Esophagus muscularis mucosa (tissue), 4 donors: ENCODE results near the gene SSBP4. TPM values are rescaled to one million over a fixed set of nuclear protein-coding genes. Genes with fewer than 3 reads are reported as not detected.

Source experiments
- DNase-seq: peaks from one replicate; pipeline ENCODE4 v3.0.0-alpha.2; 2017; ENCODE audit errors: extremely low spot score
- H3K27ac ChIP-seq, 4 donors: fragments of 200-600 bp; sonication (generic); replicated peaks in 1 of 4; 1 replicate in 3 of 4; 2 replicates in 1 of 4; pipeline ENCODE4 v1.5.1; 2016 to 2019; ENCODE audit warnings: mild to moderate bottlenecking in 1 of 4
- H3K27me3 ChIP-seq, 4 donors: fragments of 200-600 bp; sonication (generic); one replicate each; pipeline versions ENCODE4 v1.5.1 to v1.6.0; 2016 to 2019
- H3K36me3 ChIP-seq, 4 donors: fragments of 200-600 bp; sonication (generic); one replicate each; pipeline ENCODE4 v1.5.1; 2016 to 2019
- H3K4me1 ChIP-seq, 4 donors: fragments of 200-600 bp; sonication (generic); one replicate each; pipeline ENCODE4 v1.5.1; 2016 to 2019
- H3K4me3 ChIP-seq, 4 donors: fragments of 200-600 bp; sonication (generic); 1 replicate in 2 of 4; 2 replicates in 2 of 4; pipeline ENCODE4 v1.5.1; 2016 to 2019; ENCODE audit warnings: mild to moderate bottlenecking in 4 of 4, moderate library complexity in 1 of 4
- H3K9me3 ChIP-seq, 4 donors: fragments of 200-600 bp; sonication (generic); 1 replicate in 3 of 4; 2 replicates in 1 of 4; pipeline ENCODE4 v1.5.1; 2016 to 2019
- CTCF ChIP-seq, 3 experiments: fragments of 200-600 bp in 2 of 3; fragments of 450-650 bp in 1 of 3; sonication (generic) in 2 of 3; IDR thresholded peaks; one replicate each; pipeline ENCODE4 v1.5.1; 2017 to 2019; ENCODE audit warnings: antibody characterized with exemption in 3 of 3, mild to moderate bottlenecking in 2 of 3, moderate library complexity in 1 of 3
- EP300 ChIP-seq: sonication (generic); formaldehyde crosslinking; IDR thresholded peaks from one replicate; pipeline ENCODE4 v1.6.1; 2017; ENCODE audit warnings: antibody characterized with exemption
- POLR2A ChIP-seq: fragments of 450-650 bp; IDR thresholded peaks from one replicate; pipeline ENCODE4 v1.6.1; 2017; ENCODE audit warnings: antibody characterized with exemption, moderate library complexity, mild to moderate bottlenecking, low read depth
- POLR2AphosphoS5 ChIP-seq, 2 donors: sonication (generic); formaldehyde crosslinking; IDR thresholded peaks; one replicate each; pipeline ENCODE4 v1.6.1; 2017; ENCODE audit warnings: antibody characterized with exemption in 2 of 2
- WGBS: methylation state at CpG from one replicate; pipeline ENCODE4 v1.1.5; 2018; 5-methylcytosine and 5-hydroxymethylcytosine counted together
- intact Hi-C: fragments of 100-400 bp; cut with DNase I; formaldehyde crosslinking; loops from one replicate; pipeline ENCODE4 v1.15.1; 2023
- total RNA-seq, 4 donors: library from RNA; depleted of rRNA; stranded (reverse); fragments of >200 nt; gene quantifications; one replicate each; pipeline versions ENCODE4 v1.1.0 to v1.2.1, GENCODE V29; 2016

SSBP4 gene
- total RNA-seq, 4 donors from 2014 or later = 53.2 to 109 (median 77.8) TPM

- no peak for TF ChIP-seq POLR2AphosphoS5 (IDR thresholded peaks at IDR 0.05)
- no peak for TF ChIP-seq CTCF (IDR thresholded peaks at IDR 0.05)
- no peak for TF ChIP-seq POLR2A
- no peak for TF ChIP-seq EP300
Observed at GRCh38 chr19:18389726-18390064, 29.5 kb upstream of the SSBP4 start.

GRCh38 chr19:18390065-18390907 is 28.9 kb upstream of the SSBP4 start:
- Histone ChIP-seq H3K27ac (no peak overlapping the region), H3K36me3 (no peaks in the 10 kb centered on the region), H3K27me3 (peaks cover 0 to 13% (median 0%) of the 10 kb centered on the region in 4 donors), H3K4me1 (peaks cover 12 to 33% (median 29%) of the 10 kb centered on the region in 4 donors), H3K9me3 (no peaks in the 10 kb centered on the region), H3K4me3 (no peak overlapping the region)
- intact Hi-C loops = no loop called here
- 82% methylated on average over 6 of the region's 6 CpGs for WGBS
- no peak for DNase-seq
- TF ChIP-seq EP300 (no peak), POLR2A (no peak), CTCF (IDR thresholded peaks at IDR 0.05) (no peak), POLR2AphosphoS5 (IDR thresholded peaks at IDR 0.05) (no peak)

More at GRCh38 chr19:18389726-18390064, 29.5 kb upstream of the SSBP4 start:
- no peak for DNase-seq
- H3K4me1 ChIP-seq = peaks cover 12 to 33% (median 29%) of the 10 kb centered on the region in 4 donors
- H3K4me3 ChIP-seq = no peak overlapping the region
- no peak overlapping the region for H3K27ac ChIP-seq
- peaks cover 0 to 17% (median 0%) of the 10 kb centered on the region in 4 donors for H3K27me3 ChIP-seq
- intact Hi-C loops = loop anchor here (2.0 kb wide), 1 partner anchor 21 kb away; no protein-coding TSS in a partner anchor
- no peaks in the 10 kb centered on the region for H3K36me3 ChIP-seq
- H3K9me3 ChIP-seq = no peaks in the 10 kb centered on the region

GRCh38 chr19:18391509-18392075 is 27.6 kb upstream of the SSBP4 start:
- H3K4me1 ChIP-seq = peaks cover 8 to 22% (median 20%) of the 10 kb centered on the region in 4 donors
- no peaks in the 10 kb centered on the region for H3K36me3 ChIP-seq
- no peak overlapping the region for H3K27ac ChIP-seq
- no peak for TF ChIP-seq EP300
- TF ChIP-seq CTCF (IDR thresholded peaks at IDR 0.05) = no peak
- no peak for TF ChIP-seq POLR2A
- TF ChIP-seq POLR2AphosphoS5 (IDR thresholded peaks at IDR 0.05) = no peak
- no peak overlapping the region for H3K4me3 ChIP-seq
- WGBS = 72% methylated on average over 8 of the region's 9 CpGs
- no peak for DNase-seq
- no peaks in the 10 kb centered on the region for H3K9me3 ChIP-seq
- peaks cover 0 to 17% (median under 1%) of the 10 kb centered on the region in 4 donors for H3K27me3 ChIP-seq
- intact Hi-C loops = no loop called here

GRCh38 chr19:18392417-18392816 is 26.8 kb upstream of the SSBP4 start:
- H3K27me3 ChIP-seq = peaks cover 0 to 25% (median 9%) of the 10 kb centered on the region in 4 donors
- H3K4me3 ChIP-seq = no peak overlapping the region
- H3K9me3 ChIP-seq = no peaks in the 10 kb centered on the region
- DNase-seq = no peak
- intact Hi-C loops = no loop called here
- WGBS = 71% methylated on average over 10 of the region's 11 CpGs
- no peak overlapping the region for H3K27ac ChIP-seq
- H3K4me1 ChIP-seq = peaks cover 8 to 22% (median 19%) of the 10 kb centered on the region in 4 donors
- no peaks in the 10 kb centered on the region for H3K36me3 ChIP-seq
- TF ChIP-seq EP300 = no peak
- TF ChIP-seq POLR2AphosphoS5 (IDR thresholded peaks at IDR 0.05) = no peak
- no peak for TF ChIP-seq CTCF (IDR thresholded peaks at IDR 0.05)
- no peak for TF ChIP-seq POLR2A
